ENCODE measurements around the gene CHADL. TPM values are rescaled to one million over a fixed set of nuclear protein-coding genes. Genes with fewer than 3 reads are reported as not detected.
"Not testable (repeated sequence)": the region's sequence is repeated elsewhere in the genome, so short reads cannot be mapped to it uniquely, and the experiment has no call there.

Gene CHADL
- total RNA-seq, 3 donors from 2014 or later = 1.1 to 8.8 (median 1.9) TPM

- Histone ChIP-seq H3K4me1 (ENCODE audit: low read depth) (no peaks in the 10 kb centered on the region), H3K36me3 (ENCODE audit: low read depth) (peaks cover 3% of the 10 kb centered on the region), H3K9me3 (no peaks in the 10 kb centered on the region), H3K4me3 (no peak overlapping the region)
- ATAC-seq (no peak), DNase-seq (no peak)
- intact Hi-C loops (cut with DNase I, micrococcal nuclease) = no loop called here
- no peak for TF ChIP-seq CTCF (IDR thresholded peaks at IDR 0.05)
These were observed 21.0 kb upstream of the CHADL start for GRCh38 chr22:41261541-41262249.

GRCh38 chr22:41260871-41261270, 20.1 kb upstream of the CHADL start:
- TF ChIP-seq CTCF (IDR thresholded peaks at IDR 0.05) = no peak

GRCh38 chr22:41259756-41260155, 19.0 kb upstream of the CHADL start:
- DNase-seq; intact Hi-C loops (cut with DNase I, micrococcal nuclease); H3K4me1 ChIP-seq (ENCODE audit: low read depth); ATAC-seq; H3K9me3 ChIP-seq; H3K36me3 ChIP-seq (ENCODE audit: low read depth); H3K4me3 ChIP-seq: not testable (repeated sequence)

More at GRCh38 chr22:41260871-41261270, 20.1 kb upstream of the CHADL start:
- Histone ChIP-seq H3K36me3 (ENCODE audit: low read depth) (peaks cover 3% of the 10 kb centered on the region), H3K4me3 (no peak overlapping the region), H3K9me3 (no peaks in the 10 kb centered on the region), H3K4me1 (ENCODE audit: low read depth) (no peaks in the 10 kb centered on the region)
- DNase-seq (no peak), ATAC-seq (no peak)
- intact Hi-C loops (cut with DNase I, micrococcal nuclease) = no loop called here

- Histone ChIP-seq H3K4me3 (no peak overlapping the region), H3K9me3 (no peaks in the 10 kb centered on the region), H3K4me1 (ENCODE audit: low read depth) (no peaks in the 10 kb centered on the region), H3K36me3 (ENCODE audit: low read depth) (peaks cover 3% of the 10 kb centered on the region)
- intact Hi-C loops (cut with DNase I, micrococcal nuclease) = no loop called here
- no peak for DNase-seq
- no peak for TF ChIP-seq CTCF (IDR thresholded peaks at IDR 0.05)
- no peak for ATAC-seq
These were observed 17.0 kb upstream of the CHADL start for GRCh38 chr22:41257696-41258095.

GRCh38 chr22:41256254-41257253, 15.8 kb upstream of the CHADL start:
- H3K4me1 ChIP-seq (ENCODE audit: low read depth) = no peaks in the 10 kb centered on the region
- TF ChIP-seq CTCF (IDR thresholded peaks at IDR 0.05) = no peak
- peaks cover 3% of the 10 kb centered on the region for H3K36me3 ChIP-seq (ENCODE audit: low read depth)
- H3K9me3 ChIP-seq = no peaks in the 10 kb centered on the region
- no peak overlapping the region for H3K4me3 ChIP-seq
- intact Hi-C loops (cut with DNase I, micrococcal nuclease) = no loop called here
- DNase-seq = no peak
- peak; percentile 35 for ATAC-seq

GRCh38 chr22:41254230-41254629, 13.5 kb upstream of the CHADL start:
- Histone ChIP-seq H3K9me3 (no peaks in the 10 kb centered on the region), H3K36me3 (ENCODE audit: low read depth) (no peaks in the 10 kb centered on the region), H3K4me3 (no peak overlapping the region), H3K4me1 (ENCODE audit: low read depth) (no peaks in the 10 kb centered on the region)
- intact Hi-C loops (cut with DNase I, micrococcal nuclease) = no loop called here
- TF ChIP-seq CTCF (IDR thresholded peaks at IDR 0.05) = no peak
- no peak for DNase-seq
- no peak for ATAC-seq

All from mucosa of descending colon (tissue), 3 donors.